Uterus (tissue), 4 donors: ENCODE measurements around the gene PRRC1. TPM values are rescaled to one million over a fixed set of nuclear protein-coding genes. Genes with fewer than 3 reads are reported as not detected.

ENCODE experiments used
- DNase-seq, 2 donors: peaks; one replicate each; pipeline ENCODE4 v3.0.0-alpha.2; 2019 to 2020
- H3K27ac ChIP-seq, 2 donors: fragments of 200-600 bp; sonication (generic); 1 replicate in 1 of 2; 2 replicates in 1 of 2; pipeline ENCODE4 v1.5.1; 2016 to 2018
- H3K27me3 ChIP-seq, 2 donors: fragments of 200-600 bp; sonication (generic); one replicate each; pipeline ENCODE4 v1.5.1; 2018 to 2019; ENCODE audit warnings: control low read depth in 1 of 2
- H3K36me3 ChIP-seq, 2 donors: fragments of 200-600 bp; sonication (generic); one replicate each; pipeline ENCODE4 v1.5.1; 2019; ENCODE audit warnings: control low read depth in 1 of 2
- H3K4me1 ChIP-seq, 2 donors: fragments of 200-600 bp; sonication (generic); one replicate each; pipeline ENCODE4 v1.5.1; 2018 to 2019; ENCODE audit warnings: control low read depth in 1 of 2
- H3K4me3 ChIP-seq, 2 donors: fragments of 200-600 bp; sonication (generic); 1 replicate in 1 of 2; 2 replicates in 1 of 2; pipeline ENCODE4 v1.5.1; 2018 to 2019; ENCODE audit warnings: mild to moderate bottlenecking in 1 of 2
- H3K9me3 ChIP-seq, 2 donors: fragments of 200-600 bp; sonication (generic); one replicate each; pipeline ENCODE4 v1.5.1; 2019; ENCODE audit warnings: control low read depth in 1 of 2
- CTCF ChIP-seq, 4 experiments: fragments of 200-600 bp in 2 of 4; fragments of 450-650 bp in 2 of 4; sonication (generic) in 2 of 4; IDR thresholded peaks; one replicate each; pipeline ENCODE4 v1.5.1; 2016 to 2019; ENCODE audit warnings: antibody characterized with exemption in 4 of 4, mild to moderate bottlenecking in 2 of 4, moderate library complexity in 1 of 4
- POLR2A ChIP-seq, 2 donors: fragments of 450-650 bp; IDR thresholded peaks; one replicate each; pipeline ENCODE4 v1.6.1; 2016; ENCODE audit warnings: antibody characterized with exemption in 2 of 2, mild to moderate bottlenecking in 1 of 2, moderate library complexity in 1 of 2
- intact Hi-C: fragments of 100-400 bp; cut with DNase I; formaldehyde crosslinking; loops from one replicate; pipeline ENCODE4 v1.15.1; 2023; ENCODE audit warnings: low total_unique reads
- total RNA-seq, 4 donors: library from RNA; depleted of rRNA in 3 of 4; stranded (reverse); fragments of >200 nt in 3 of 4; gene quantifications; one replicate each; pipeline versions ENCODE4 v1.1.0 to v1.2.4, GENCODE V29; 2014 to 2023
- donor health status: DM: yes; HTN: yes; CAD: no.

Gene PRRC1
- total RNA-seq, 4 donors from 2014 or later, result 32.9 to 109 (median 77.3) TPM

- intact Hi-C loops, result no loop called here
- H3K4me3 ChIP-seq, result no peak overlapping the region
- no peak overlapping the region for H3K27ac ChIP-seq
- TF ChIP-seq CTCF (IDR thresholded peaks at IDR 0.05) (peak; percentile 39 to 61 (median 50)), POLR2A (IDR thresholded peaks at IDR 0.05) (no peak)
- no peaks in the 10 kb centered on the region for H3K27me3 ChIP-seq
- H3K4me1 ChIP-seq, result no peaks in the 10 kb centered on the region
- no peaks in the 10 kb centered on the region for H3K9me3 ChIP-seq
- DNase-seq, result no peak
- no peaks in the 10 kb centered on the region for H3K36me3 ChIP-seq
Measured at GRCh38 chr5:127492854-127493738, 24.3 kb upstream of the PRRC1 start.

- Histone ChIP-seq H3K27ac (no peak overlapping the region), H3K4me1 (no peaks in the 10 kb centered on the region), H3K4me3 (no peak overlapping the region), H3K9me3 (no peaks in the 10 kb centered on the region), H3K36me3 (no peaks in the 10 kb centered on the region), H3K27me3 (no peaks in the 10 kb centered on the region)
- DNase-seq, result no peak
- intact Hi-C loops, result no loop called here
- TF ChIP-seq POLR2A (IDR thresholded peaks at IDR 0.05) (no peak), CTCF (IDR thresholded peaks at IDR 0.05) (no peak)
Measured at GRCh38 chr5:127498548-127498947, 18.9 kb upstream of the PRRC1 start.

GRCh38 chr5:127505905-127506304 lies 11.5 kb upstream of the PRRC1 start:
- no peak for DNase-seq
- Histone ChIP-seq H3K36me3 (no peaks in the 10 kb centered on the region), H3K9me3 (no peaks in the 10 kb centered on the region), H3K27ac (no peak overlapping the region), H3K4me3 (no peak overlapping the region), H3K4me1 (no peaks in the 10 kb centered on the region), H3K27me3 (no peaks in the 10 kb centered on the region)
- TF ChIP-seq CTCF (IDR thresholded peaks at IDR 0.05), result no peak
- no peak for TF ChIP-seq POLR2A (IDR thresholded peaks at IDR 0.05)
- intact Hi-C loops, result no loop called here

- intact Hi-C loops, result no loop called here
- H3K27me3 ChIP-seq, result no peaks in the 10 kb centered on the region
- no peak overlapping the region for H3K27ac ChIP-seq
- no peaks in the 10 kb centered on the region for H3K36me3 ChIP-seq
- no peak for TF ChIP-seq POLR2A (IDR thresholded peaks at IDR 0.05)
- TF ChIP-seq CTCF (IDR thresholded peaks at IDR 0.05), result no peak
- no peak for DNase-seq
- H3K4me1 ChIP-seq, result no peaks in the 10 kb centered on the region
- H3K9me3 ChIP-seq, result no peaks in the 10 kb centered on the region
- H3K4me3 ChIP-seq, result no peak overlapping the region
Measured at GRCh38 chr5:127506616-127507015, 10.8 kb upstream of the PRRC1 start.

- intact Hi-C loops, result no loop called here
- Histone ChIP-seq H3K9me3 (no peaks in the 10 kb centered on the region), H3K27me3 (no peaks in the 10 kb centered on the region), H3K4me1 (no peaks in the 10 kb centered on the region), H3K4me3 (no peak overlapping the region), H3K27ac (no peak overlapping the region), H3K36me3 (no peaks in the 10 kb centered on the region)
- TF ChIP-seq POLR2A (IDR thresholded peaks at IDR 0.05) (no peak), CTCF (IDR thresholded peaks at IDR 0.05) (no peak)
- DNase-seq, result no peak
Measured at GRCh38 chr5:127508644-127509373, 8.6 kb upstream of the PRRC1 start.
